ENCODE results near the gene METTL6. TPM values are rescaled to one million over a fixed set of nuclear protein-coding genes. Genes with fewer than 3 reads are reported as not detected.

Gene METTL6
- total and polyA plus RNA-seq, 10 of the 15 experiments (the other 5 are each of a cell fraction or from before 2014, with no cell fraction given), result 13.8 to 29.6 (median 20.8) TPM

- in situ Hi-C loops (cut with MboI), result no loop called here
- ATAC-seq, result peak; percentile 56
These were observed 24.1 kb upstream of the METTL6 start for GRCh38 chr3:15451216-15452113.

More at GRCh38 chr3:15451216-15452113, 24.1 kb upstream of the METTL6 start:
- Histone ChIP-seq H2AFZ (ENCODE audit: control insufficient read depth, low read depth, low read length) (no peak overlapping the region), H3K27ac (ENCODE audit: control insufficient read depth, insufficient read depth) (no peak overlapping the region), H3K79me2 (ENCODE audit: control insufficient read depth, insufficient read depth, low read length) (no peaks in the 10 kb centered on the region), H3K9ac (ENCODE audit: control insufficient read depth, insufficient read depth, low read length) (no peak overlapping the region), H3K9me3 (replicated peaks; ENCODE audit: control insufficient read depth, insufficient read depth, low read length) (no peaks in the 10 kb centered on the region), H3K4me3 (no peak overlapping the region), H4K20me1 (ENCODE audit: control insufficient read depth, insufficient read depth) (no peaks in the 10 kb centered on the region), H3K4me1 (ENCODE audit: control insufficient read depth, insufficient read depth, low read length) (no peaks in the 10 kb centered on the region), H3K27me3 (replicated peaks in 1 of 2; ENCODE audit: control insufficient read depth in 2 of 2, insufficient read depth in 2 of 2, low read length in 1 of 2) (no peaks in the 10 kb centered on the region), H3K4me2 (ENCODE audit: control insufficient read depth, insufficient read depth) (no peak overlapping the region), H3K36me3 (ENCODE audit: control insufficient read depth in 2 of 2, insufficient read depth in 2 of 2, low read length in 1 of 2) (no peaks in the 10 kb centered on the region)
- WGBS (ENCODE audit: insufficient coverage, insufficient replicate concordance, low lambda C conversion rate, missing lambda C conversion rate), result 72% methylated on average over 17 of the region's 18 CpGs
- no peak for TF ChIP-seq STAT3 (IDR thresholded peaks at IDR 0.05; ENCODE audit: low read depth, low read length)
- TF ChIP-seq RELA (IDR thresholded peaks at IDR 0.05; ENCODE audit: borderline replicate concordance, partially characterized antibody), result no peak
- no peak for TF ChIP-seq MAX (IDR thresholded peaks at IDR 0.05; ENCODE audit: low read depth, low read length)
- intact Hi-C loops (cut with micrococcal nuclease; ENCODE audit: unreplicated experiment), result no loop called here
- SMC1A ChIA-PET (ENCODE audit: uncharacterized antibody, unreplicated experiment), result interaction anchor here (1.1 kb wide), 1 partner anchor 21 kb away, joined by 3 read pairs; no protein-coding TSS in a partner anchor
- BruUV-seq (replicated peaks), result no TSS peak
- POLR2A ChIA-PET, result no interaction called here
- DNase-seq (ENCODE audit: low read depth, low spot score), result no peak
- RAD21 ChIA-PET (ENCODE audit: unreplicated experiment), result interaction anchor here (0.6 kb wide), 1 partner anchor 117 kb away, joined by 3 read pairs; no protein-coding TSS in a partner anchor
- CTCF ChIA-PET, result interaction anchor here (1.0 kb wide), 1 partner anchor 16 kb away, joined by 3 read pairs; no protein-coding TSS in a partner anchor
- FAIRE-seq, result no peak
